Endothelial cell of coronary artery (primary cell): ENCODE measurements around the gene PEX3. TPM values are rescaled to one million over a fixed set of nuclear protein-coding genes. Genes with fewer than 3 reads are reported as not detected.

Source experiments
- total RNA-seq: library from RNA; depleted of rRNA; stranded (reverse); fragments of >200 nt; gene quantifications from 2 replicates; pipeline ENCODE4 v1.2.3, GENCODE V29; 2014

PEX3 gene, protein sequence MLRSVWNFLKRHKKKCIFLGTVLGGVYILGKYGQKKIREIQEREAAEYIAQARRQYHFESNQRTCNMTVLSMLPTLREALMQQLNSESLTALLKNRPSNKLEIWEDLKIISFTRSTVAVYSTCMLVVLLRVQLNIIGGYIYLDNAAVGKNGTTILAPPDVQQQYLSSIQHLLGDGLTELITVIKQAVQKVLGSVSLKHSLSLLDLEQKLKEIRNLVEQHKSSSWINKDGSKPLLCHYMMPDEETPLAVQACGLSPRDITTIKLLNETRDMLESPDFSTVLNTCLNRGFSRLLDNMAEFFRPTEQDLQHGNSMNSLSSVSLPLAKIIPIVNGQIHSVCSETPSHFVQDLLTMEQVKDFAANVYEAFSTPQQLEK
- total RNA-seq, result 20.3 and 20.5 TPM in 2 replicates

DNA sequence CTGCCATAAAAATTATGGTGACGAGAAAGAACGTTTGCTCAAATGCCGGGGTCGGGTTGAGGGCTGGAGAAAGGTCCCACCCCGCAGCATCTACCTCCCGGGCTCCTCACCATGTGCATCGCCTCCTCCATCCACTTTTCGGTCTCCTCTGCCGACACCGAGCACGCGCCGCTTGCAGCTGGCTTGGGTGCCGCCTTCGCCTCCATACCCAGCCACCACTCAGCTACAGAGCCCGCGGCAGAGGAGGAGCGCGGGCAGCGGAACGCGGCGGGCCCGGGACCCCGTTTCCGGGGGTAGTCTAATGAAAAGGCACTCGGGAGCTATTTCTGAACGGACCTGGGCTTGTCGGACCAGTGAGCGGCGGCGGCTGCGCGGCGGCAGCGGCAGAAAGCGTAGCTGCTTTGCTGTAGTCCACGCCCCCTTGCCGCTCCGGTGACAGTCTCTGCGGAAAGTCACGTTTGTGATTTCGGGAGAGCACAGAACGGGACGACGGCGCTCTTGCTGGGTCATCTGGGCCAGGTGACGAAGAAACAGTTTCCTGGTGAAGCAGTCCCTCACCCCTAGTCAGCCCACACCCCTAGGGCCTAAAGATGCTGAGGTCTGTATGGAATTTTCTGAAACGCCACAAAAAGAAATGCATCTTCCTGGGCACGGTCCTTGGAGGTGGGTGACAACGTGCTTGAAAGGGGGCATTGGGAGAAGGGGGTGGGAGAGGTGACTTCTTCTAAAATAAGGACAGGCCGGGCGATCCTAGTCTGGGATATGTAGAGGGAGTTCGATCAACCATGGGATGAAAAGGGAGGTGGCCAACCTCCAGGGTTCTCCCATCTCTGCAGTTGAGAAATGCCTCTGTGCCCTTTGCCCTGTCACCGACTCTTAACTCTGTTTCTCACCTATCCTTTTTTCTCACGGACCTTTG, at the start of gene PEX3, which contains the start of gene ADAT2:
PEX3 (plus strand) TSS at position 353 of the 919 bp plus-strand sequence; CDS start at position 591, 238 bp downstream.
ADAT2 (minus strand) TSS at position 243 of the 919 bp plus-strand sequence; CDS start at position 206, 37 bp downstream.

DNA sequence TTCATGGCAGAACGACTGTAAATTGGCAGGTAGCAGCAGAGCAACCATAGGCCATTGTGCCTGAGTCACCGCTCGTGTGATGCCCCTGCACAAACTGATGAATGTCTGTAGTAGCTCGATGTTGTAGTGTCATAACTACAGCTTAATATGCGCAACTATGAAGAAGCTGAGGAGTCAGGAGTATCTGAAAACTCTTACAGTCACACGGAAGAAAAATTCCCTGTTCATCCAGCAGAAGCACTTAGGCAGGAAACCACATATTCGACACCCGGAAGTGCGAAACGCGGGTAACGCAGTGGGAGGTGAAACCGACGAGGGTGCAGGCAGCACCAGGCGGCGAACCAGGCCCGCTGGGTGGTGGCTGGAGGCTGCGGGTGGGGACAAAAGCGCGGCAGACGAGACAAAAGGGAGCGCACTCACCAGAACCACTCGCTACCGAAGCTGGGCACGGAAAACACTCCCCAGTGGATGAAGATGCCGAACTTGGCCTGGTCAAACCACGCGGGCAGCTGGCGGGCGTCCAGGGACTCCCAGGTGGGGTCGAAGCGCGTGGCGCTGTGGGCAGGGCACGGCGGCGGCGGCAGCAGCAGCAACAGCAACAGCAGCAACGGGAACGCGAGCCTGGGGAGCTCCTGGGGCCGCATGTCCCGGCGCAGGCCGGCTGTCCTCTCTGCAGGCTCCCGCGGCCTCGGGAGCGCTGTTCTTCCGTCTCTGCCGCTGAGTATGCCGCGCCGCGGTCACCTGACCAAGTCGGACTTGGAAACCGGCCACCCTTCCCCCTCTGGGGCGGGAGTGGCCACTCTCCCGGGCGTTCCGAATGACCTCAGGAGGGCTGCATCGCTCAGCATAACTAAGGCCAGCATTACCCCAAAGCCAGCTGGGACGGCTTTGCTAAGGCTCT, 60.6 kb downstream of the PEX3 start, which contains the start of gene FUCA2:
FUCA2 (minus strand) TSS at position 730 of the 901 bp plus-strand sequence; CDS start at position 644, 86 bp downstream.

Other genes starting within 250 kb of the PEX3 start
- gene ADAT2, start 110 bp upstream of the PEX3 start, total RNA-seq, result 4.1 and 4.7 TPM in 2 replicates
- gene FUCA2, start 60.9 kb downstream of the PEX3 start, total RNA-seq, result 26.4 and 29.0 TPM in 2 replicates
- 81.7 and 114 TPM in 2 replicates for gene PHACTR2, start 227.2 kb downstream of the PEX3 start, total RNA-seq